ENCODE results near the gene ELFN2.

DNA sequence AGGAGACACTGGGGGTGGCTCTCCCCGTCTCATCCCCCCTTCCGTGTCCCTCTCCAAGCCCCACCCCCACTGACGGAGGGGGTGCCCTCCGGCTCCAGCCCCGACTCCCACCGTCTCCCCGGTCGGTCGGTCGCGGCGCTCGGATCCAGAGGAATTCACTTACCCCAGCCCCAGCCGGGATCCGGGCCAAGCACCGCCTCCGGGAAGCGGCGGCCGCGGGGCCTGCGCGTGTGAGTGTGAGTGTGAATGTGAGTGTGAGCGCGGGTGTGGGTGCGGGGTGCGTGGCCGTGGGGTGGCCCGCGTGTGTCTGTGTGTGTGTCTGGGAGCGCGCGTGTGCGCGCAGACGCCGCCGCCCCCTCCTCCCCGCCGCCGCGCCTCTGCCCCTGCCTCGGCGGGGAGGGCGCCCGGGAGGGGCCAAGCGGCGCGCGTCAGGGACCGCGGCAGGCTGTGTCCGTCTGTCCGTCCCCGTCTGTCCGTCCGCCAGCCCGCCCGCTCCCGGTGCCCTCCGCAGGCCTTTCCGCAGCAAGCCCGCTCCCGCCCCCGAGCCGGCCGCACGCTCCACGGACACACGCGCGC lies at the start of gene ELFN2:
- TF ChIP-seq, protein P1, sequence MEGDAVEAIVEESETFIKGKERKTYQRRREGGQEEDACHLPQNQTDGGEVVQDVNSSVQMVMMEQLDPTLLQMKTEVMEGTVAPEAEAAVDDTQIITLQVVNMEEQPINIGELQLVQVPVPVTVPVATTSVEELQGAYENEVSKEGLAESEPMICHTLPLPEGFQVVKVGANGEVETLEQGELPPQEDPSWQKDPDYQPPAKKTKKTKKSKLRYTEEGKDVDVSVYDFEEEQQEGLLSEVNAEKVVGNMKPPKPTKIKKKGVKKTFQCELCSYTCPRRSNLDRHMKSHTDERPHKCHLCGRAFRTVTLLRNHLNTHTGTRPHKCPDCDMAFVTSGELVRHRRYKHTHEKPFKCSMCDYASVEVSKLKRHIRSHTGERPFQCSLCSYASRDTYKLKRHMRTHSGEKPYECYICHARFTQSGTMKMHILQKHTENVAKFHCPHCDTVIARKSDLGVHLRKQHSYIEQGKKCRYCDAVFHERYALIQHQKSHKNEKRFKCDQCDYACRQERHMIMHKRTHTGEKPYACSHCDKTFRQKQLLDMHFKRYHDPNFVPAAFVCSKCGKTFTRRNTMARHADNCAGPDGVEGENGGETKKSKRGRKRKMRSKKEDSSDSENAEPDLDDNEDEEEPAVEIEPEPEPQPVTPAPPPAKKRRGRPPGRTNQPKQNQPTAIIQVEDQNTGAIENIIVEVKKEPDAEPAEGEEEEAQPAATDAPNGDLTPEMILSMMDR (IDR thresholded peaks at IDR 0.05; ENCODE audit: borderline replicate concordance, extremely low read depth, low read length, poor library complexity, severe bottlenecking) = no peak
- TF ChIP-seq EZH2 (IDR thresholded peaks at IDR 0.05; ENCODE audit: borderline replicate concordance, low read depth, low read length, severe bottlenecking) = no peak
